DMS 273 treated with DMSO at 0.1 percent for 48 hours (cell line): Measurements from ENCODE around the gene LRRC18.

Experiments
- DNase-seq: peaks from one replicate; lab custom pipeline; 2025; lab: John Stamatoyannopoulos, UW

Gene LRRC18

GRCh38 chr10:48880016-48880705, 59.5 kb downstream of the LRRC18 start:
- DNase-seq: no peak

GRCh38 chr10:48879451-48879850, 60.2 kb downstream of the LRRC18 start:
- no peak for DNase-seq

- DNase-seq: no peak
Measured at GRCh38 chr10:48878091-48878490, 61.5 kb downstream of the LRRC18 start.

GRCh38 chr10:48872234-48872633, 67.4 kb downstream of the LRRC18 start:
- DNase-seq: no peak
